Brain microvascular endothelial cell (primary cell): ENCODE results near the gene CAPN11.

Experiments
- DNase-seq: peaks from one replicate; pipeline ENCODE4 v3.0.0-alpha.2; 2020
- H3K27ac ChIP-seq: fragments of 250-450 bp; sonication (Bioruptor Pico); 2 replicates; pipeline ENCODE4 v1.5.1; 2020; ENCODE audit warnings: mild to moderate bottlenecking, moderate library complexity
- H3K27me3 ChIP-seq: fragments of 250-450 bp; sonication (Bioruptor Pico); replicated peaks from 2 replicates; pipeline ENCODE4 v1.5.1; 2020; ENCODE audit warnings: mild to moderate bottlenecking
- H3K36me3 ChIP-seq: fragments of 250-450 bp; sonication (Bioruptor Pico); replicated peaks from 2 replicates; pipeline ENCODE4 v1.5.1; 2020; ENCODE audit warnings: mild to moderate bottlenecking
- H3K4me3 ChIP-seq: 2 replicates; pipeline ENCODE4 v1.5.1; 2011; ENCODE audit warnings: low read depth, mild to moderate bottlenecking, control low read depth, low read length, moderate library complexity
- CTCF ChIP-seq: IDR thresholded peaks from 2 replicates; pipeline ENCODE4 v1.5.1; 2011; ENCODE audit warnings: low read depth, mild to moderate bottlenecking, moderate library complexity, low read length, control low read depth, inconsistent platforms; ENCODE audit errors: missing control alignments
- in situ Hi-C: cut with HindIII; loops from 2 replicates; pipeline ENCODE4 v1.10.0; 2017; ENCODE audit warnings: low sequenced_read_pairs, low pct_ligation_motif_present

Gene CAPN11

GRCh38 chr6:44158770-44159228 lies at the start of gene CAPN11:
CAPN11 (plus strand) TSS chr6:44158820; CDS start chr6:44158849, 29 bp downstream.
- in situ Hi-C loops, result no loop called here
- no peak for TF ChIP-seq CTCF
- Histone ChIP-seq H3K27ac (no peak within 1 kb of the TSS), H3K36me3 (no peaks in the 10 kb centered on the region), H3K27me3 (no peaks in the 10 kb centered on the region), H3K4me3 (no peak within 1 kb of the TSS)
- DNase-seq, result no peak

GRCh38 chr6:44109212-44109611 lies 49.4 kb upstream of the CAPN11 start:
- peaks cover 49% of the 10 kb centered on the region for H3K36me3 ChIP-seq
- in situ Hi-C loops, result no loop called here

GRCh38 chr6:44110005-44110676 lies 48.5 kb upstream of the CAPN11 start:
- TF ChIP-seq CTCF, result no peak
- H3K4me3 ChIP-seq, result no peak overlapping the region
- H3K36me3 ChIP-seq, result peaks cover 50% of the 10 kb centered on the region
- no peak overlapping the region for H3K27ac ChIP-seq
- H3K27me3 ChIP-seq, result no peaks in the 10 kb centered on the region
- no peak for DNase-seq
- in situ Hi-C loops, result no loop called here

More at GRCh38 chr6:44109212-44109611, 49.4 kb upstream of the CAPN11 start:
- no peak overlapping the region for H3K27ac ChIP-seq
- no peak for TF ChIP-seq CTCF
- no peaks in the 10 kb centered on the region for H3K27me3 ChIP-seq
- DNase-seq, result no peak
- no peak overlapping the region for H3K4me3 ChIP-seq

GRCh38 chr6:44110966-44111365 lies 47.7 kb upstream of the CAPN11 start:
- TF ChIP-seq CTCF, result no peak
- Histone ChIP-seq H3K27me3 (no peaks in the 10 kb centered on the region), H3K36me3 (peaks cover 46% of the 10 kb centered on the region), H3K4me3 (no peak overlapping the region), H3K27ac (no peak overlapping the region)
- in situ Hi-C loops, result no loop called here
- DNase-seq, result no peak

GRCh38 chr6:44111434-44112417 lies 46.9 kb upstream of the CAPN11 start:
- TF ChIP-seq CTCF, result no peak
- peaks cover 46% of the 10 kb centered on the region for H3K36me3 ChIP-seq
- DNase-seq, result no peak
- no peaks in the 10 kb centered on the region for H3K27me3 ChIP-seq
- in situ Hi-C loops, result no loop called here
- H3K27ac ChIP-seq, result no peak overlapping the region
- no peak overlapping the region for H3K4me3 ChIP-seq
